Measurements from ENCODE around the gene IFNGR1. TPM values are rescaled to one million over a fixed set of nuclear protein-coding genes. Genes with fewer than 3 reads are reported as not detected.

The IFNGR1 gene
- total RNA-seq, 1 donor from 2014 or later = 239 TPM

DNA sequence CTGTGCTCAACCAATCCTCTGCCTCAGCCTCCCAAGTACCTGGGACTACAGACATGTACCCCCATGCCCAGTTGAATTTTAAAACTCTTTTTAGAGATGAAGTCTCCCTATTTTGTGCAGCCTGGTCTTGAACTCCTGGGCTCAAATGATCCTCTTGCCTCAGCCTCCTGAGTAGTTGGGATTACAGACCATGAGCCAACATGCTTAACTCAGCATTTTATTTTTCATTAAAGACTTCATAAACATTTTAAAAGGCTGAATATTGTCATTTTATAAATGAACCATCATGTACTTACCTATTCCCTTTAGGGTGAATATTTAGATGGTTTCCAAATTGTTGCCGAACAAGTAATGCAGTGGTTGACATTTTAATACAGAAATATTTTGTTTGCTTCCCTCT, 16.5 kb upstream of the IFNGR1 start:
- Histone ChIP-seq H3K4me1 (peaks cover 60% of the 10 kb centered on the region), H3K36me3 (no peaks in the 10 kb centered on the region), H3K4me3 (no peak overlapping the region), H3K9me3 (no peaks in the 10 kb centered on the region), H3K27ac (no peak overlapping the region), H3K27me3 (no peaks in the 10 kb centered on the region)
- TF ChIP-seq, protein P1, sequence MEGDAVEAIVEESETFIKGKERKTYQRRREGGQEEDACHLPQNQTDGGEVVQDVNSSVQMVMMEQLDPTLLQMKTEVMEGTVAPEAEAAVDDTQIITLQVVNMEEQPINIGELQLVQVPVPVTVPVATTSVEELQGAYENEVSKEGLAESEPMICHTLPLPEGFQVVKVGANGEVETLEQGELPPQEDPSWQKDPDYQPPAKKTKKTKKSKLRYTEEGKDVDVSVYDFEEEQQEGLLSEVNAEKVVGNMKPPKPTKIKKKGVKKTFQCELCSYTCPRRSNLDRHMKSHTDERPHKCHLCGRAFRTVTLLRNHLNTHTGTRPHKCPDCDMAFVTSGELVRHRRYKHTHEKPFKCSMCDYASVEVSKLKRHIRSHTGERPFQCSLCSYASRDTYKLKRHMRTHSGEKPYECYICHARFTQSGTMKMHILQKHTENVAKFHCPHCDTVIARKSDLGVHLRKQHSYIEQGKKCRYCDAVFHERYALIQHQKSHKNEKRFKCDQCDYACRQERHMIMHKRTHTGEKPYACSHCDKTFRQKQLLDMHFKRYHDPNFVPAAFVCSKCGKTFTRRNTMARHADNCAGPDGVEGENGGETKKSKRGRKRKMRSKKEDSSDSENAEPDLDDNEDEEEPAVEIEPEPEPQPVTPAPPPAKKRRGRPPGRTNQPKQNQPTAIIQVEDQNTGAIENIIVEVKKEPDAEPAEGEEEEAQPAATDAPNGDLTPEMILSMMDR (IDR thresholded peaks at IDR 0.05) = no peak
- no peak for DNase-seq
- no peak for ATAC-seq
- intact Hi-C loops (cut with DNase I) = no loop called here

GRCh38 chr6:137233911-137234863, 15.0 kb upstream of the IFNGR1 start:
- Histone ChIP-seq H3K4me1 (peaks cover 57% of the 10 kb centered on the region), H3K9me3 (no peaks in the 10 kb centered on the region), H3K27me3 (no peaks in the 10 kb centered on the region), H3K4me3 (no peak overlapping the region), H3K36me3 (no peaks in the 10 kb centered on the region), H3K27ac (peak overlapping the region; percentile 74)
- intact Hi-C loops (cut with DNase I) = no loop called here
- ATAC-seq = peak; percentile 73
- no peak for DNase-seq
- TF ChIP-seq, protein P1 (IDR thresholded peaks at IDR 0.05) = no peak

DNA sequence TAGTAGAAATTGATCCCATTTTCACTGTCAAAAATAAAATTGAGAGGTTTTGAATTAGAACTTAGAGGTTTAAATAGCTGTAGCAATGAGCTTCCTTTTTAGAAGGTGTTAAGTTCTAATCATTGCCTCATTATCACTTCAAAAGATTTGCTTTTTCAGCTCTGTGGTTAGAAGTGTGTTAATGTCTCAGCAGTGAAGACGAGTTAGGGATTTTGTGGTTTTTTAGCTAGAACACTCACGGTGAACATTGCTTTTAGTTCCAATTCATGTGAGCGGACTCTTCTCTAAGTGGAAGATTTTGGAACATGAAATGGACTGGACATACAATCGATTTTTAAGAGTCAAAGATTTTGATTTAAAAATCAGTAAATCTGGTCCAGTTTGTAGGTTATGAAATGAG, 12.7 kb upstream of the IFNGR1 start:
- H3K4me1 ChIP-seq = peaks cover 65% of the 10 kb centered on the region
- no peak for DNase-seq
- H3K36me3 ChIP-seq = no peaks in the 10 kb centered on the region
- peak overlapping the region; percentile 45 for H3K27ac ChIP-seq
- H3K27me3 ChIP-seq = no peaks in the 10 kb centered on the region
- ATAC-seq = no peak
- no peak overlapping the region for H3K4me3 ChIP-seq
- intact Hi-C loops (cut with DNase I) = no loop called here
- H3K9me3 ChIP-seq = no peaks in the 10 kb centered on the region
- TF ChIP-seq, protein P1 (IDR thresholded peaks at IDR 0.05) = no peak

- no peak overlapping the region for H3K4me3 ChIP-seq
- no peak for DNase-seq
- no peaks in the 10 kb centered on the region for H3K36me3 ChIP-seq
- intact Hi-C loops (cut with DNase I) = no loop called here
- H3K27me3 ChIP-seq = no peaks in the 10 kb centered on the region
- H3K9me3 ChIP-seq = no peaks in the 10 kb centered on the region
- peaks cover 69% of the 10 kb centered on the region for H3K4me1 ChIP-seq
- TF ChIP-seq, protein P1 (IDR thresholded peaks at IDR 0.05) = no peak
- no peak for ATAC-seq
- peak overlapping the region; percentile 45 for H3K27ac ChIP-seq
These were observed 11.9 kb upstream of the IFNGR1 start for GRCh38 chr6:137230956-137231555.

DNA sequence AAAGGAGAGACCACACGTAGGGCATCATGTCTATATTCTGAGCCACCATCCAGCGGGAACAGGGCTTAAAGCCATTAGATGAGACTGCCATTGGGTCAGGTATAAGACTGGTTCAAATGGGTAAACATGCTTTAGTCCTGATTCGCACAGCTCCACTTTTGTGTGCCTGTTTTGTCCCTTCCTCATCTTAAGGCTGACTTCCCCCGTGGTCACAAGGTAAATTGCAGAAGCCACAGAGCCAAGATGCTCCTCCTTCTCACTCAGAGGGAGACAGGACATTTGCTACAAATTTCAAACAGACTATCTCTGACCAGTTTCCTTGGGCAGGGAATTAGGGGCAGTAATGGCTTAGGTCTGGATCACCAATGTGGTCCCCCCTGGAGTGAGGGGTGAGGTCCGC, 11.4 kb upstream of the IFNGR1 start:
- Histone ChIP-seq H3K9me3 (no peaks in the 10 kb centered on the region), H3K27ac (peak overlapping the region; percentile 45), H3K4me1 (peaks cover 70% of the 10 kb centered on the region), H3K36me3 (no peaks in the 10 kb centered on the region), H3K4me3 (no peak overlapping the region), H3K27me3 (no peaks in the 10 kb centered on the region)
- no peak for DNase-seq
- intact Hi-C loops (cut with DNase I) = no loop called here
- ATAC-seq = peak; percentile 60
- TF ChIP-seq, protein P1 (IDR thresholded peaks at IDR 0.05) = no peak

All from upper lobe of right lung (tissue), 1 donor.